IMR-90 (cell line): ENCODE data around the gene LRRFIP1. TPM values are rescaled to one million over a fixed set of nuclear protein-coding genes. Genes with fewer than 3 reads are reported as not detected.

ENCODE experiments used
- ATAC-seq: fragments of 200-7000 bp; cut with Tn5 transposase; 2 replicates; pipeline ENCODE4 v1.9.1; 2020; ENCODE audit warnings: low read depth, mild to moderate bottlenecking, moderate library complexity
- BruUV-seq: library from RNA; stranded (reverse); fragments of 400-500 nt; replicated peaks from 2 replicates; lab custom pipeline; 2021; lab: Mats Ljungman, UMichigan
- CTCF ChIA-PET: fragments of 300-600 bp; formaldehyde crosslinking; extraction: SDS; loops from one replicate; lab custom pipeline; 2021; ENCODE audit warnings: antibody characterized with exemption; lab: Yijun Ruan, JAX
- POLR2A ChIA-PET: fragments of 300-600 bp; sonication (Branson Sonifier 250); formaldehyde crosslinking; loops from one replicate; lab custom pipeline; 2022; ENCODE audit warnings: antibody characterized with exemption; ENCODE audit not compliant: unreplicated experiment; lab: Charles Lee
- DNase-seq: peaks from one replicate; pipeline ENCODE4 v3.0.0; 2013
- H2AFZ ChIP-seq: replicated peaks from 2 replicates; pipeline ENCODE3; 2013; ENCODE audit warnings: low read length, mild to moderate bottlenecking; ENCODE audit not compliant: poor library complexity
- H2AK5ac ChIP-seq: 2 replicates; pipeline ENCODE4 v1.6.1; 2013; ENCODE audit warnings: low read depth, low read length, inconsistent platforms
- H2AK9ac ChIP-seq: replicated peaks from 2 replicates; pipeline ENCODE3; 2013; ENCODE audit warnings: mild to moderate bottlenecking, low read depth, low read length, moderate library complexity; ENCODE audit not compliant: poor library complexity
- H2BK120ac ChIP-seq: 2 replicates; pipeline ENCODE4 v1.6.1; 2013; ENCODE audit warnings: low read depth, low read length, inconsistent platforms
- H2BK15ac ChIP-seq: 3 replicates; pipeline ENCODE4 v1.6.1; 2013; ENCODE audit warnings: low read depth, low read length, inconsistent platforms
- H2BK20ac ChIP-seq: 2 replicates; pipeline ENCODE4 v1.6.1; 2013; ENCODE audit warnings: low read depth, mild to moderate bottlenecking, inconsistent platforms, low read length, moderate library complexity
- H2BK5ac ChIP-seq: 2 replicates; pipeline ENCODE4 v1.6.1; 2013; ENCODE audit warnings: mild to moderate bottlenecking, low read depth, low read length, inconsistent platforms; ENCODE audit not compliant: poor library complexity, severe bottlenecking
- H3K14ac ChIP-seq: replicated peaks from 2 replicates; pipeline ENCODE4 v1.6.1; 2013; ENCODE audit warnings: low read depth, low read length, inconsistent platforms
- H3K18ac ChIP-seq: 2 replicates; pipeline ENCODE4 v1.6.1; 2013; ENCODE audit warnings: low read depth, low read length, control low read depth
- H3K23ac ChIP-seq: 2 replicates; pipeline ENCODE4 v1.6.1; 2013; ENCODE audit warnings: low read depth, low read length, inconsistent platforms
- H3K27ac ChIP-seq: 2 replicates; pipeline ENCODE4 v1.5.1; 2013; ENCODE audit warnings: mild to moderate bottlenecking, control low read depth, low read length; ENCODE audit not compliant: insufficient read depth
- H3K27me3 ChIP-seq: 2 replicates; pipeline ENCODE4 v1.6.1; 2013; ENCODE audit warnings: low read length; ENCODE audit not compliant: control insufficient read depth, insufficient read depth
- H3K36me3 ChIP-seq: 2 replicates; pipeline ENCODE4 v1.6.1; 2013; ENCODE audit warnings: low read length, mixed read lengths; ENCODE audit not compliant: control insufficient read depth, insufficient read depth
- H3K4ac ChIP-seq: 2 replicates; pipeline ENCODE4 v1.6.1; 2013; ENCODE audit warnings: low read depth, low read length, inconsistent platforms
- H3K4me1 ChIP-seq: 2 replicates; pipeline ENCODE4 v1.6.1; 2013; ENCODE audit warnings: low read length, mixed read lengths; ENCODE audit not compliant: control insufficient read depth, insufficient read depth
- H3K4me2 ChIP-seq: 2 replicates; pipeline ENCODE4 v1.6.1; 2013; ENCODE audit warnings: low read depth, mild to moderate bottlenecking, control low read depth, low read length, moderate library complexity
- H3K4me3 ChIP-seq: 2 replicates; pipeline ENCODE4 v1.5.1; 2013; ENCODE audit warnings: low read depth, mild to moderate bottlenecking, control low read depth, low read length, moderate library complexity; ENCODE audit not compliant: insufficient read depth
- H3K56ac ChIP-seq: 2 replicates; pipeline ENCODE4 v1.6.1; 2013; ENCODE audit warnings: low read length, inconsistent platforms; ENCODE audit not compliant: insufficient read depth; ENCODE audit errors: extremely low read depth
- H3K79me1 ChIP-seq, 2 experiments: 2 replicates each; pipeline ENCODE4 v1.6.1; 2013; ENCODE audit warnings: low read length in 2 of 2, inconsistent platforms in 1 of 2, low read depth in 1 of 2
- H3K9ac ChIP-seq: 2 replicates; pipeline ENCODE4 v1.6.1; 2013; ENCODE audit warnings: low read depth, low read length, control low read depth
- H3K9me1 ChIP-seq: 2 replicates; pipeline ENCODE4 v1.6.1; 2013; ENCODE audit warnings: low read length, inconsistent platforms; ENCODE audit not compliant: insufficient read depth
- H3K9me3 ChIP-seq: 2 replicates; pipeline ENCODE4 v1.6.1; 2013; ENCODE audit warnings: low read length; ENCODE audit not compliant: control insufficient read depth, insufficient read depth
- H4K20me1 ChIP-seq: 2 replicates; pipeline ENCODE4 v1.6.1; 2013; ENCODE audit warnings: low read length, inconsistent platforms; ENCODE audit not compliant: insufficient read depth
- H4K5ac ChIP-seq: 2 replicates; pipeline ENCODE4 v1.6.1; 2013; ENCODE audit warnings: mild to moderate bottlenecking, low read depth, low read length, control low read depth
- H4K8ac ChIP-seq, 2 experiments: 2 replicates each; pipeline ENCODE4 v1.6.1; 2013; ENCODE audit warnings: low read depth in 2 of 2, low read length in 2 of 2, control low read depth in 1 of 2, inconsistent platforms in 1 of 2
- H4K91ac ChIP-seq: 2 replicates; pipeline ENCODE4 v1.6.1; 2013; ENCODE audit warnings: low read depth, low read length, inconsistent platforms; ENCODE audit not compliant: insufficient read depth
- FOS ChIP-seq: fragments of 150-350 bp; IDR thresholded peaks from 2 replicates; pipeline ENCODE4 v1.6.1; 2016; ENCODE audit warnings: low read depth, low read length
- WGBS, 2 experiments: methylation state at CpG; one replicate each; pipeline versions ENCODE4 v1.1.5 to v1.1.7; 2013; ENCODE audit warnings: missing lambda C conversion rate in 2 of 2; ENCODE audit not compliant: insufficient read length in 1 of 2; ENCODE audit errors: extremely low coverage in 2 of 2; 5-methylcytosine and 5-hydroxymethylcytosine counted together
- dilution Hi-C: fragments of 300-500 bp; cut with HindIII; formaldehyde crosslinking; loops from one replicate; pipeline ENCODE4 v1.14.3; 2018; ENCODE audit warnings: low sequenced_read_pairs; ENCODE audit not compliant: unreplicated experiment
- in situ Hi-C: fragments of 300-500 bp; cut with MboI; formaldehyde crosslinking; loops from 3 replicates; pipeline ENCODE4 v1.14.3; 2019; ENCODE audit warnings: low sequenced_read_pairs, inconsistent platforms, mixed read lengths
- intact Hi-C: fragments of 100-400 bp; cut with micrococcal nuclease; formaldehyde crosslinking; loops from 2 replicates; pipeline ENCODE4 v1.10.0; 2022
- polyA plus RNA-seq, 3 experiments: library from polyadenylated mRNA; depleted of rRNA; stranded (reverse); fragments of >200 nt; gene quantifications; 2 replicates each; pipeline ENCODE4 v1.2.3, GENCODE V29; 2012; ENCODE audit warnings: low replicate concordance in 1 of 3
- total RNA-seq: library from RNA; depleted of rRNA; stranded (reverse); fragments of >200 nt; gene quantifications from 2 replicates; pipeline ENCODE4 v1.2.3, GENCODE V29; 2012

Gene LRRFIP1
- total and polyA plus RNA-seq, 2 of the 4 experiments (the other 2 are of a cell fraction), result 52.2 to 54.4 TPM

DNA sequence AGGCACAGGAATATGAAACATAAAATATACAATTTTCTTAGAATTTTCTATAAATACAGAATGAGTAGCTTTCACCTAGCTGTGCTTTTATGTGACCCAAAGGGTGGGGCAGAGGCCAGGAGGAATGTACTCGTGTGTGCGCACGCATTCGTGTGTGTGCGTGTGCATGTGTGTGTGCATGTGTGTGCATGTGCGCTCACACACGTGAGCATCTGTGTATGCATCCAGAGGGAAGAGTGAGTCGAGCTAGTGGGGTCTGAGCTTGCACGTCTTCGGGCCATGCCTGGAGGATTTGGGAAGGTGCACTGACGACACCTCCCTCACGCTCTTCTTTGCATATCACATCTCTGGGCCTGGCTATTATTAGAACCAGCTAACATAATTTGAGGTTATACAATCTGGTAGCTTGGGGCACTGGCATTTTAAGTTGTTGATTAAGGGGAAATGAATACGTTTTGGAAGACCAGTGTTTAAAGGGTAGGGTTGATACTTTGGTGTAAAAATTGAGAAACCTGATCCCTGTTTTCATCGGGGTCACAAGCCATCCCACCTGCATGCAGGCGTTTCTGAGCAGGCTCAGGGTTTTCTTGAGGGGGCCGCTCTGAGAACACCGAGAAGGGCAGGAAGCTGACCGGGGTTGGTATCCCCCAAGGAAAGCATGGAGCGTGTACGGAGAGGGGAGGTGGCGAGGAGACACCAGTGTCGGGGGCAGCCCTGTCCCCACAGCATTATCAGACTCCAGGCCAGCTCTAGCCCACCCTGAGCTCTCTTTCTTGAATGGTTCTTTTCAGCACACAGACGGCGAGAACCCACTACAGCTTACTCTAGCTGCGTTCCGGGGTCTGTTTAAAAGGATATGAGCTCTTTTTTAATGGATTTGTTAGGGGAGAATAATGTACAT is 85.3 kb downstream of the LRRFIP1 start:
- Histone ChIP-seq H3K56ac (no peak overlapping the region), H2BK20ac (no peak overlapping the region), H2BK120ac (no peak overlapping the region), H3K23ac (no peak overlapping the region), H4K8ac (no peak overlapping the region), H3K18ac (no peak overlapping the region), H3K4ac (no peak overlapping the region), H3K14ac (no peak overlapping the region), H3K27me3 (no peaks in the 10 kb centered on the region), H2AK9ac (no peak overlapping the region), H3K4me3 (no peak overlapping the region), H4K5ac (no peak overlapping the region), H3K79me1 (peaks cover 24 to 81% of the 10 kb centered on the region in 2 experiments), H2AK5ac (no peak overlapping the region), H4K91ac (no peak overlapping the region), H3K9me3 (no peaks in the 10 kb centered on the region), H2BK5ac (no peak overlapping the region), H3K36me3 (peaks cover 20% of the 10 kb centered on the region), H3K9ac (no peak overlapping the region), H3K9me1 (peaks cover 20% of the 10 kb centered on the region), H2BK15ac (no peak overlapping the region), H4K20me1 (peaks cover 69% of the 10 kb centered on the region), H3K4me2 (no peak overlapping the region), H3K27ac (no peak overlapping the region), H2AFZ (no peak overlapping the region), H3K4me1 (peaks cover 17% of the 10 kb centered on the region)
- TF ChIP-seq FOS, result no peak
- in situ Hi-C loops (no loop called here), dilution Hi-C loops (no loop called here), intact Hi-C loops (no loop called here)
- 63 to 100% methylated on average over 1 to 2 of the region's 26 CpGs for WGBS, 2 experiments
- no peak for DNase-seq
- ATAC-seq, result no peak
- ChIA-PET POLR2A (no interaction called here), CTCF (interaction anchor here (1.4 kb wide), 1 partner anchor 32 kb away, joined by 5 read pairs; no protein-coding TSS in a partner anchor)
- no TSS peak for BruUV-seq
